H9 (cell line): ENCODE results near the gene S100A7A. TPM values are rescaled to one million over a fixed set of nuclear protein-coding genes. Genes with fewer than 3 reads are reported as not detected.

Experiments used
- DNase-seq: peaks from one replicate; pipeline ENCODE4 v3.0.0-alpha.2; 2017
- H2AFZ ChIP-seq: one replicate; pipeline ENCODE4 v1.6.1; 2013; ENCODE audit warnings: mild to moderate bottlenecking, low read length, control low read depth, moderate library complexity
- H2AK5ac ChIP-seq: 2 replicates; pipeline ENCODE4 v1.6.1; 2013; ENCODE audit warnings: low read length, control low read depth, mixed read lengths; ENCODE audit not compliant: insufficient read length
- H2BK120ac ChIP-seq: one replicate; pipeline ENCODE4 v1.6.1; 2013; ENCODE audit warnings: low read depth, mild to moderate bottlenecking, low read length, control low read depth, inconsistent platforms; ENCODE audit not compliant: poor library complexity, severe bottlenecking
- H2BK12ac ChIP-seq: 2 replicates; pipeline ENCODE4 v1.6.1; 2013; ENCODE audit warnings: low read length, control low read depth, mixed read lengths, low read depth; ENCODE audit not compliant: insufficient read length
- H2BK15ac ChIP-seq: 2 replicates; pipeline ENCODE4 v1.6.1; 2013; ENCODE audit warnings: low read depth, low read length, control low read depth
- H2BK20ac ChIP-seq: one replicate; pipeline ENCODE4 v1.6.1; 2013; ENCODE audit warnings: low read depth, mild to moderate bottlenecking, low read length, control low read depth, inconsistent platforms; ENCODE audit not compliant: poor library complexity, severe bottlenecking
- H2BK5ac ChIP-seq: 2 replicates; pipeline ENCODE4 v1.6.1; 2013; ENCODE audit warnings: low read length, control low read depth, mixed read lengths; ENCODE audit not compliant: insufficient read length
- H3K14ac ChIP-seq: 2 replicates; pipeline ENCODE4 v1.6.1; 2013; ENCODE audit warnings: low read length, control low read depth; ENCODE audit not compliant: insufficient read depth
- H3K18ac ChIP-seq: 2 replicates; pipeline ENCODE4 v1.6.1; 2013; ENCODE audit warnings: low read depth, mild to moderate bottlenecking, mixed read lengths, low read length, control low read depth; ENCODE audit not compliant: insufficient read length
- H3K23ac ChIP-seq: 2 replicates; pipeline ENCODE4 v1.6.1; 2013; ENCODE audit warnings: low read length, control low read depth, mixed read lengths, low read depth; ENCODE audit not compliant: insufficient read length
- H3K23me2 ChIP-seq: 2 replicates; pipeline ENCODE4 v1.6.1; 2013; ENCODE audit warnings: low read depth, mild to moderate bottlenecking, mixed read lengths, low read length, control low read depth; ENCODE audit not compliant: insufficient read length, poor library complexity, severe bottlenecking
- H3K27ac ChIP-seq: 2 replicates; pipeline ENCODE4 v1.5.1; 2013; ENCODE audit warnings: low read length, control low read depth, mixed read lengths, low read depth; ENCODE audit not compliant: insufficient read length
- H3K27me3 ChIP-seq: 2 replicates; pipeline ENCODE4 v1.6.1; 2013; ENCODE audit warnings: low read length, control low read depth, inconsistent platforms; ENCODE audit not compliant: insufficient read depth
- H3K4ac ChIP-seq: 2 replicates; pipeline ENCODE4 v1.6.1; 2013; ENCODE audit warnings: low read depth, mild to moderate bottlenecking, control low read depth, inconsistent platforms, low read length, moderate library complexity
- H3K4me1 ChIP-seq: 2 replicates; pipeline ENCODE4 v1.6.1; 2013; ENCODE audit warnings: low read length, control low read depth, inconsistent platforms; ENCODE audit not compliant: insufficient read depth
- H3K4me2 ChIP-seq: 2 replicates; pipeline ENCODE4 v1.6.1; 2013; ENCODE audit warnings: low read length, control low read depth, mixed read lengths; ENCODE audit not compliant: insufficient read length, insufficient read depth
- H3K56ac ChIP-seq: 2 replicates; pipeline ENCODE4 v1.6.1; 2013; ENCODE audit warnings: low read depth, mild to moderate bottlenecking, mixed read lengths, low read length, control low read depth; ENCODE audit not compliant: insufficient read length
- H3K79me1 ChIP-seq: 2 replicates; pipeline ENCODE4 v1.6.1; 2013; ENCODE audit warnings: low read depth, mild to moderate bottlenecking, moderate library complexity, low read length, control low read depth, inconsistent platforms; ENCODE audit not compliant: insufficient read depth, poor library complexity, severe bottlenecking
- H3K79me2 ChIP-seq: 2 replicates; pipeline ENCODE4 v1.6.1; 2013; ENCODE audit warnings: low read length, control low read depth, inconsistent platforms; ENCODE audit not compliant: insufficient read depth
- H3K9ac ChIP-seq: 2 replicates; pipeline ENCODE4 v1.6.1; 2013; ENCODE audit warnings: low read length, control low read depth, mixed read lengths; ENCODE audit not compliant: insufficient read length; ENCODE audit errors: extremely low read depth
- H3K9me3 ChIP-seq: one replicate; pipeline ENCODE4 v1.6.1; 2013; ENCODE audit warnings: low read depth, low read length, inconsistent platforms; ENCODE audit not compliant: control insufficient read depth
- H3T11ph ChIP-seq: one replicate; pipeline ENCODE4 v1.6.1; 2013; ENCODE audit warnings: mild to moderate bottlenecking, low read length, control low read depth, inconsistent platforms
- H4K20me1 ChIP-seq: one replicate; pipeline ENCODE4 v1.6.1; 2013; ENCODE audit not compliant: control insufficient read depth, insufficient read length, insufficient read depth
- H4K5ac ChIP-seq: 2 replicates; pipeline ENCODE4 v1.6.1; 2013; ENCODE audit warnings: low read depth, mild to moderate bottlenecking, mixed read lengths, low read length, control low read depth; ENCODE audit not compliant: insufficient read length
- H4K8ac ChIP-seq: replicated peaks from 2 replicates; pipeline ENCODE4 v1.6.1; 2013; ENCODE audit warnings: low read length, control low read depth, mixed read lengths, low read depth; ENCODE audit not compliant: insufficient read length
- H4K91ac ChIP-seq: 2 replicates; pipeline ENCODE4 v1.6.1; 2013; ENCODE audit warnings: low read depth, mild to moderate bottlenecking, moderate library complexity, mixed read lengths, low read length, control low read depth; ENCODE audit not compliant: insufficient read length
- H3K27ac Mint-ChIP-seq, 3 experiments: 2 replicates in 2 of 3; 3 replicates in 1 of 3; pipeline ENCODE4 v1.8.0; 2020 to 2021; ENCODE audit warnings: mixed read lengths in 3 of 3, mild to moderate bottlenecking in 1 of 3, moderate library complexity in 1 of 3
- H3K27me3 Mint-ChIP-seq: 2 replicates; pipeline ENCODE4 v1.8.0; 2021; ENCODE audit warnings: low read depth, mild to moderate bottlenecking, moderate library complexity, mixed read lengths
- H3K36me3 Mint-ChIP-seq, 3 experiments: 2 replicates in 2 of 3; 3 replicates in 1 of 3; pipeline ENCODE4 v1.8.0; 2020 to 2021; ENCODE audit warnings: low read depth in 3 of 3, mixed read lengths in 3 of 3; ENCODE audit not compliant: insufficient read depth in 1 of 3
- H3K4me1 Mint-ChIP-seq, 2 experiments: 2 replicates each; pipeline ENCODE4 v1.8.0; 2020; ENCODE audit warnings: mixed read lengths in 2 of 2
- H3K4me3 Mint-ChIP-seq, 2 experiments: 2 replicates in 1 of 2; 3 replicates in 1 of 2; pipeline ENCODE4 v1.8.0; 2020 to 2021; ENCODE audit warnings: mild to moderate bottlenecking in 2 of 2, mixed read lengths in 2 of 2, moderate library complexity in 1 of 2
- H3K9me3 Mint-ChIP-seq, 2 experiments: 2 replicates in 1 of 2; 3 replicates in 1 of 2; pipeline ENCODE4 v1.8.0; 2020; ENCODE audit warnings: mild to moderate bottlenecking in 2 of 2, mixed read lengths in 2 of 2, moderate library complexity in 1 of 2
- CTCF ChIP-seq: fragments of 200-600 bp; sonication (generic); conservative IDR thresholded peaks from 3 replicates; pipeline ENCODE4 v1.8.0; 2021; ENCODE audit warnings: antibody characterized with exemption, mild to moderate bottlenecking
- WGBS: extraction: QIAGEN DNeasy Blood & Tissue Kit; methylation state at CpG from one replicate; pipeline ENCODE4 v1.1.7; 2013; ENCODE audit warnings: missing lambda C conversion rate, low lambda C conversion rate, mixed read lengths; ENCODE audit not compliant: insufficient read length; ENCODE audit errors: extremely low coverage; 5-methylcytosine and 5-hydroxymethylcytosine counted together
- total RNA-seq: library from RNA; stranded (reverse); gene quantifications from 2 replicates; pipeline ENCODE4 v1.2.1, GENCODE V29; 2021

The S100A7A gene
- total RNA-seq, 1 experiment from 2014 or later = not detected

- H3K14ac ChIP-seq = no peak overlapping the region
- Mint-ChIP-seq H3K9me3 (no peaks in the 10 kb centered on the region; a peak in 1 of 5 replicates), H3K27ac (no peak overlapping the region), H3K36me3 (no peaks in the 10 kb centered on the region), H3K4me1 (no peaks in the 10 kb centered on the region), H3K4me3 (no peak overlapping the region), H3K27me3 (peaks cover 26% of the 10 kb centered on the region)
- H3K4me1 ChIP-seq = no peaks in the 10 kb centered on the region
- H3K27ac ChIP-seq = no peak overlapping the region
- DNase-seq = no peak
- no peak overlapping the region for H3K18ac ChIP-seq
- no peak overlapping the region for H2BK120ac ChIP-seq
- H3K27me3 ChIP-seq = no peaks in the 10 kb centered on the region
- H3K56ac ChIP-seq = no peak overlapping the region
- no peaks in the 10 kb centered on the region for H4K20me1 ChIP-seq
- no peak overlapping the region for H2BK5ac ChIP-seq
- no peak overlapping the region for H3K23ac ChIP-seq
- no peak overlapping the region for H4K91ac ChIP-seq
- H2BK20ac ChIP-seq = no peak overlapping the region
- H2AK5ac ChIP-seq = no peak overlapping the region
- no peaks in the 10 kb centered on the region for H3K79me1 ChIP-seq
- H2BK15ac ChIP-seq = no peak overlapping the region
- H2AFZ ChIP-seq = no peak overlapping the region
- no peak overlapping the region for H3K9ac ChIP-seq
- H4K5ac ChIP-seq = no peak overlapping the region
- H4K8ac ChIP-seq = no peak overlapping the region
- H3T11ph ChIP-seq = no peak overlapping the region
- no peaks in the 10 kb centered on the region for H3K9me3 ChIP-seq
- no peak overlapping the region for H3K4ac ChIP-seq
- H3K4me2 ChIP-seq = no peak overlapping the region
- no CpG with 5 or more reads among the region's 9 CpGs for WGBS
- TF ChIP-seq CTCF = no peak
- H3K23me2 ChIP-seq = no peaks in the 10 kb centered on the region
- no peaks in the 10 kb centered on the region for H3K79me2 ChIP-seq
- H2BK12ac ChIP-seq = no peak overlapping the region
Measured at GRCh38 chr1:153441238-153441755, 25.0 kb downstream of the S100A7A start.
